Large intestine (tissue), 3 donors: ENCODE data around the gene CRACR2B. TPM values are rescaled to one million over a fixed set of nuclear protein-coding genes. Genes with fewer than 3 reads are reported as not detected.

Experiments used
- DNase-seq, 2 donors: peaks; one replicate each; pipeline versions ENCODE4 v3.0.0 to v3.0.0-alpha.2; 2013
- H3K27ac ChIP-seq: one replicate; pipeline ENCODE4 v1.5.1; 2013; ENCODE audit warnings: low read length
- H3K27me3 ChIP-seq: 2 replicates; pipeline ENCODE4 v1.6.1; 2013; ENCODE audit warnings: low read length; ENCODE audit not compliant: control insufficient read depth, insufficient read depth
- H3K36me3 ChIP-seq: 2 replicates; pipeline ENCODE4 v1.6.1; 2013; ENCODE audit warnings: low read length; ENCODE audit not compliant: control insufficient read depth, insufficient read depth
- H3K4me1 ChIP-seq: one replicate; pipeline ENCODE4 v1.6.1; 2013; ENCODE audit warnings: low read length; ENCODE audit not compliant: control insufficient read depth, insufficient read depth
- H3K4me3 ChIP-seq: one replicate; pipeline ENCODE4 v1.5.1; 2013; ENCODE audit warnings: low read length
- H3K9me3 ChIP-seq: one replicate; pipeline ENCODE4 v1.6.1; 2013; ENCODE audit warnings: mild to moderate bottlenecking, low read depth, low read length, moderate library complexity; ENCODE audit not compliant: control insufficient read depth
- WGBS: methylation state at CpG from one replicate; pipeline ENCODE4 v1.1.5; 2013; ENCODE audit warnings: low lambda C conversion rate; ENCODE audit not compliant: insufficient coverage; 5-methylcytosine and 5-hydroxymethylcytosine counted together
- polyA plus RNA-seq: library from polyadenylated mRNA; unstranded; fragments of 120-200 nt; gene quantifications from one replicate; pipeline ENCODE4 v1.2.1, GENCODE V29; 2013

The CRACR2B gene
- polyA plus RNA-seq, 1 donor: 34.4 TPM

DNA sequence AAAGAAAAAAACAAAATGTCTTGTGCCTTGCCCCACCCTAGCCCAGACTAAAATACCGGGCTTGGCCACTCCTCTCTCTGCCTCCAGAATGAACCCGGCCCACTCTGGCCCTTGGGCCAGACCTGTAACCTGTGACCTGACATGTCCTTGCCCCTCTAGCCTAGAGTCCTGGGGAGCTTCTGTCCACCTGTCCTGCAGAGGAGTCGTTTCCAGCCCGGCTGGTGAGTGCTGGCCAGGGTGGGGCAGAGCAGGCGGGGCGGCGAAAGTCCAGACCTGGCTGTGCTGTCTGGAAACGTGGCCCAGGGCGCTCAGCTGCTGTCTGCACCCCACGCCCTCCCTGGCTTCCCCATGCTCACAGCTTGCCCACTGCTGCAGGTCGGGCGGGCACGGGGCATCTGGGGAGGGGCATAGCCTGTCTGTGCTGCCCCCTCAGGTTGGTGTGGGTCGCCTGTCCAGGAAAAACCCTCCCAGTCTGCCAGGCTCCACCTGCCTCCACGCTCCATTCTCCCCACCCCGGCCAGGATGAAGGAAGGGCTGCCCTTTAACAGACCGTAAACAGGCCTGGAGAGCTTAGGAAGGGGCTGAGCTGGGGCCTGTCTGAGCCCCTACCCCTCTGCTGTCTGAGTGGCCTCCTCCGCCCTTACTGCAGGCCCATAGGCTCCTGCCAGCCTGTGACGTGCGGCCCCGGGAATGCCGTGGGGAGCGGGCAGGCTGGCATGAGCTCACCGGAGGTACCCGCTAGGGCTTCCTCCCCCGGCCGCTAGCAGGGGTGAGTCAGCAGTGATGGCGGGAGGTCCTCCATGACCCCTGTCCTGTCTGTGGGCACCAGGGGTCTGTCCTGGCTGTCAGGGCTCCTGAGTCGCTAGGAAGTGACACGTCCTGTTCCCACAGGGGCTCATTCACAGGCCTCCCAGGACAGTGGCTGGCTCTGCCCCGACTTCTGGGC, 6.9 kb downstream of the CRACR2B start:
- H3K4me1 ChIP-seq: peaks cover 69% of the 10 kb centered on the region
- DNase-seq: peak; percentile 79 to 87
- no CpG with 5 or more reads among the region's 31 CpGs for WGBS

DNA sequence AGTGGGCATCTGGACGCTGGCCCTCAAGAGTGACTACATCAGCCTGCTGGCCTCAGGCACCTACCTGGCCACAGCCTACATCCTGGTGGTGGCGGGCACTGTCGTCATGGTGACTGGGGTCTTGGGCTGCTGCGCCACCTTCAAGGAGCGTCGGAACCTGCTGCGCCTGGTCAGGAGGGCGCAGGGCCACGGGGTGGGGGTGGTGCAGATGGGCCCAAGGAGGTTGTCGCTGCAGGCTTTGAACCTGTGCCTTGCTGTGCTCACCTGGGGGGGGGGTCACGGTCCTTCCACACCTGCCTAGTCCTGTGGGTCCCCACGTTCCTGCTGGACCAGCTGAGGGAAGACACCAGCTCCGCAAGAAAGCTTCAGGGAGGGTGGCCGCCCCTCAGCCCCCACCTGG, 8.6 kb downstream of the CRACR2B start:
- H3K27ac ChIP-seq: no peak overlapping the region
- H3K9me3 ChIP-seq: no peaks in the 10 kb centered on the region
- H3K4me1 ChIP-seq: peaks cover 61% of the 10 kb centered on the region
- peaks cover 10% of the 10 kb centered on the region for H3K27me3 ChIP-seq
- WGBS: no CpG with 5 or more reads among the region's 14 CpGs
- H3K36me3 ChIP-seq: peaks cover 56% of the 10 kb centered on the region
- H3K4me3 ChIP-seq: no peak overlapping the region
- no peak for DNase-seq

More for the DNA sequence above, 6.9 kb downstream of the CRACR2B start:
- peaks cover 41% of the 10 kb centered on the region for H3K36me3 ChIP-seq
- no peaks in the 10 kb centered on the region for H3K9me3 ChIP-seq
- peaks cover 27% of the 10 kb centered on the region for H3K27me3 ChIP-seq
- peak overlapping the region; percentile 85 for H3K4me3 ChIP-seq
- peak overlapping the region; percentile 89 for H3K27ac ChIP-seq

DNA sequence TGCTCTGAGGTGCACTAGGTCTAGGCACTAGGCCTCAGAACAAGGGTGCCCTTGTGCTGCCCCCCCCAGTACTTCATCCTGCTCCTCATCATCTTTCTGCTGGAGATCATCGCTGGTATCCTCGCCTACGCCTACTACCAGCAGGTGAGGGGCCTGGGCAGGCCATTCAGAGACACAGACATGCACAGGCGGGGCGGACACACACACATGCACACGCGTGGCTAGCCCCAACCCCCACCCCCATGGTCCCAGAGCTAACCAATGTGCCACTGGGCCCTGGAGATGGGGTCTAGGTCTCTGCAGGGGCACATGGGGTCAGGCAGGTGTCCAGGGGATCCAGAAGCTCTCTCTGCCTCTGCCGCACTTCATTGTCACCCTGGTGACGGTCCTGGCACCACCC, 9.0 kb downstream of the CRACR2B start:
- H3K27me3 ChIP-seq: peaks cover 6% of the 10 kb centered on the region
- H3K9me3 ChIP-seq: no peaks in the 10 kb centered on the region
- H3K27ac ChIP-seq: no peak overlapping the region
- peaks cover 56% of the 10 kb centered on the region for H3K36me3 ChIP-seq
- no peak for DNase-seq
- no CpG with 5 or more reads among the region's 9 CpGs for WGBS
- no peak overlapping the region for H3K4me3 ChIP-seq
- peaks cover 60% of the 10 kb centered on the region for H3K4me1 ChIP-seq

DNA sequence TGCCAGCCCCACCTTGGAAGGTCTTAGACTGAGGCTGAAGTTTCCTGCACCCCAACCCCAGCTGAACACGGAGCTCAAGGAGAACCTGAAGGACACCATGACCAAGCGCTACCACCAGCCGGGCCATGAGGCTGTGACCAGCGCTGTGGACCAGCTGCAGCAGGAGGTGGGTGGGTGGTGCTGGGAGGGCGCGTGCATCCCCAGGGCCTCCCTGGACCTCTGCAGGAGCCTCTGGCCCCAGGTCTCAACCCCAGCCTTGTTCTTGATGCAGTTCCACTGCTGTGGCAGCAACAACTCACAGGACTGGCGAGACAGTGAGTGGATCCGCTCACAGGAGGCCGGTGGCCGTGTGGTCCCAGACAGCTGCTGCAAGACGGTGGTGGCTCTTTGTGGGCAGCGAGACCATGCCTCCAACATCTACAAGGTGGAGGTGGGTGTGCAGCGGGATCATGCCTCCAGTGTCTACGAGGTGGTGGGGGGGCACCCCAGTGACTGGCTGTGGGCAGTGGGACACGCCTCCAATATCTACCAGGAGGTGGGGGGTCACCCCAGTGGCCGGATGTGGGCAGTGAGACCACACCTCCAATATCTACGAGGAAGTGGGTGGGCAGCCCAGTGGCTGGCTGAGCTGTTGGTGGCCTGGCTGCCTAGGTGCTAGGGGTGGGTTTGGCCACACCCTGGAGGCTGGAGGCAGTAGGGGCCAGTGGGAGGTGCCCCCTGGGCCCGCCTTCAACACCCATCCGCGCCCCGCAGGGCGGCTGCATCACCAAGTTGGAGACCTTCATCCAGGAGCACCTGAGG, 9.7 kb downstream of the CRACR2B start:
- Histone ChIP-seq H3K4me1 (peaks cover 53% of the 10 kb centered on the region), H3K36me3 (peaks cover 56% of the 10 kb centered on the region), H3K27me3 (no peaks in the 10 kb centered on the region), H3K9me3 (no peaks in the 10 kb centered on the region), H3K27ac (no peak overlapping the region), H3K4me3 (no peak overlapping the region)
- no CpG with 5 or more reads among the region's 22 CpGs for WGBS
- no peak for DNase-seq

DNA sequence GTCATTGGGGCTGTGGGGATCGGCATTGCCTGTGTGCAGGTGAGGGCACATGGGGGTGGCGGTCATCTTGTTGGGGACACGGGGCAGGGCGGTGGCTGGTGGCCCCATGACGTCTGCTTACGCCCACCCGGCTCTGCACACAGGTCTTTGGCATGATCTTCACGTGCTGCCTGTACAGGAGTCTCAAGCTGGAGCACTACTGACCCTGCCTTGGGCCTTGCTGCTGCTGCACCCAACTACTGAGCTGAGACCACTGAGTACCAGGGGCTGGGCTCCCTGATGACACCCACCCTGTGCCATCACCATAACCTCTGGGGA, 10.2 kb downstream of the CRACR2B start:
- peak overlapping the region; percentile 13 for H3K27ac ChIP-seq
- no CpG with 5 or more reads among the region's 8 CpGs for WGBS
- DNase-seq: no peak
- H3K4me1 ChIP-seq: peaks cover 51% of the 10 kb centered on the region
- no peaks in the 10 kb centered on the region for H3K9me3 ChIP-seq
- H3K4me3 ChIP-seq: no peak overlapping the region
- no peaks in the 10 kb centered on the region for H3K27me3 ChIP-seq
- peaks cover 56% of the 10 kb centered on the region for H3K36me3 ChIP-seq

DNA sequence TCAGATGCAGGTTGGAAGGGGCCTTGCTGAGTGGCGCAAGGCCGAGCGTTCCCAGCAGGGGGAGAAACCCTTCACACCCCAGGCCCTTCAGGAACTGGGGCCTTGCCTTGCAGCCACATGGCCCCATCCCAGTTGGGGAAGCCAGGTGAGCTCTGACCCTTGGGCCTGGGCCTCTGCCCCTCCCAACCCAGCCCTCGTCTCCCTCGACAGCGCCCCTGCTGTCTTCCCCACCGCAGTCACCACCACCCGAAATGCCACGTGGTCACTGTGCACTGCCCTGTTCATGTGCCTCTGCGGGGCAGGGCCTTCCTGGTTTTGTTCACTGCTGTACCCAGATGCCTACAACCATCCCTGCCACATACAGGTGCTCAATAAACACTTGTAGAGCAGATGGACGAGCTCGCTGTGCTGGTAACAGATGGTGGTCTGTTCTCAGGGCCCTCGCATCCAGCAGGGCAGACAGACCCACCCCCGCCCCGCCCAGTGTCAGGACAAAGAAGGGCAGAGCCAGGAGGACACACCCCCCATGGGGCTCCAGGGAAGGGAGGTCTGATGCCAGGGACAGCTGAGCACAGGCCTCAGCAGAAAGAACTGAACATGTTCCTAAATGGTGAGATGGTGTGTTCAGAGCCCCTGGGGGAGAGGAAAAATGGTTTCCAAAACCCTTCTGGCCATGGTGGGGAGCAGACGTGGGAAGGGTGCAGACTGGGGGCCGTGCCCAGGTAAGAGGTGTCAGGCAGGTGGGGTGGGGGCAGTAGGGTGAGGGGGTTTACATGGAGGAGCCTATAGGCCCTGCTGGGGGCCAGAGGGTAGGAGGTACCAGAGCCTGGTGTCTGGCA, 10.9 kb downstream of the CRACR2B start:
- Histone ChIP-seq H3K36me3 (peaks cover 56% of the 10 kb centered on the region), H3K4me3 (no peak overlapping the region), H3K9me3 (peaks cover 3% of the 10 kb centered on the region), H3K27ac (peak overlapping the region; percentile 61), H3K4me1 (peaks cover 56% of the 10 kb centered on the region), H3K27me3 (peaks cover 7% of the 10 kb centered on the region)
- peak; percentile 68 to 82 for DNase-seq
- WGBS: no CpG with 5 or more reads among the region's 17 CpGs

DNA sequence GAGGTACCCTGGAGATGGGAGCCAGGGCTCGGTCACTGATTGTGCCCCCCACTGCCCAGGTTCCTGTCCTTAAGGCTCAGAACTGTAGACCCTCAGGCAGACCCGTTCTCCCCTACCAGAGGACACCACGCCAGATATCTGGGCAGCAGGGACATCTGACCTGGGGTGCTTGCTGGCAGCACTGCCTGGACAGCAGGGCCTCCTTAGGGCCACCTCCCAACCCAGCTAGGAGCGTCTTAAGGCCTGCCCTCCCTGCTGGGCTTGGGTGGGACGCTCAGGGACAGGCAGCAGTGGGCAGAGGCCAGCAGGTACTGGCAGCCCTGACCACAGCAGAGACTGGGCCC, 11.5 kb downstream of the CRACR2B start:
- H3K27ac ChIP-seq: peak overlapping the region; percentile 61
- peaks cover 56% of the 10 kb centered on the region for H3K36me3 ChIP-seq
- peaks cover 60% of the 10 kb centered on the region for H3K4me1 ChIP-seq
- H3K9me3 ChIP-seq: peaks cover 3% of the 10 kb centered on the region
- peaks cover 13% of the 10 kb centered on the region for H3K27me3 ChIP-seq
- H3K4me3 ChIP-seq: no peak overlapping the region
- WGBS: no CpG with 5 or more reads among the region's 5 CpGs
- DNase-seq: no peak

DNA sequence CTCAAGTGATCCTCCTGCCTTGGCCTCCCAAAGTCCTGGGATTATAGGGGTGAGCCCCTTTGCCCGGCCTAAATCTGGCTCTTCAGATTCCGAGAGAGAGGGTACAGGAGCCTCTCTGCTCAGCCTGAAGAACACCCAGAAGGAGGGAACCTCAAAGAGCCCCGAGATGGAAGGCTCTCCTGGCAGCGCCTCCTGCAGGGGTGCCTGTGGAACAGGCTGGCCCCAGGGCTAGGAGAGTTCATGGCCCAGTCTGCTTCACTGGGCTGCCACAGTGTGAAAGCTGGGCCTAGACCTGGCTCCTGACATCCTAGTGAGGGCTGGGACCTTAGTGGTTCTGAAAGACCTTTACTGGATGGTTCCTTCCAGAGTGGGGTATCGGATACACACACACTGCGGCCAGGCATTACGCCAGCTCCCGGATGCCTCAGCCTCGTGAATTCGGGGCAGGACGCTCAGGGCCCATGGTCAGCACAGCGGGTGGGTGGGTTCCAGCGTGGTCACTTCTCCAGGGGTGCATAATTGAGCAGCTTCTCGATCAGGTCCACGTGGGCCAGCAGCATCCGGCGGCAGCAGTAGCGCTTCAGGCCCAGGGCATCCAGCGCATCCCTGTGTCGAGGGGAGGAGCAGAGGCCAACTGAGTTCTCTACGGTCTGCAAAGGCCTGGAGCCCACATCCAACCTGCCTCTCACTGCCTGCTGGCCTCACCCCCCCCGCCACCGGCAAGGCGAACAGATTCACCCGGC, 12.3 kb downstream of the CRACR2B start:
- H3K4me3 ChIP-seq: no peak overlapping the region
- peaks cover 59% of the 10 kb centered on the region for H3K4me1 ChIP-seq
- peaks cover 20% of the 10 kb centered on the region for H3K27me3 ChIP-seq
- no peak overlapping the region for H3K27ac ChIP-seq
- no peak for DNase-seq
- WGBS: no CpG with 5 or more reads among the region's 25 CpGs
- peaks cover 53% of the 10 kb centered on the region for H3K36me3 ChIP-seq
- peaks cover 3% of the 10 kb centered on the region for H3K9me3 ChIP-seq

DNA sequence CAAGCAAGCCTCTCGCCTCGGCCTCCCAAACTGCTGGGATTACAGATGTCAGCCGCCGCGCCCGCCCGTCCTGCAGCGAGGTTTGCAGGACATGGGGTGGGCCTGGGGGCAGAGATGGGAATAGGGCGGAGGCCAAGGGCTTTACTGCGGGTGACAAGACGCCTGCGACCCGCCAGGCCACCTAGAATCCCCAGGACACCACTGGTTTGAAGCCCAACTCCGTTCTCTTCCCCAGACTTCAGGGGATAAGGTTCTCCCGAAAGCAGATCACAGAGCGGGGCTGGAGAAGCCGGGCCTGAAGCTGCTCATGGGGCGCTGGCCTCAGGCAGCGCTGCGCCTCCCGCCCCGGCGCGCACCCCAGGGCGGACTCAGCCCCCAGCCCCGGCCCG, 14.3 kb downstream of the CRACR2B start:
- Histone ChIP-seq H3K27ac (no peak overlapping the region), H3K4me3 (peak overlapping the region; percentile 96), H3K36me3 (peaks cover 40% of the 10 kb centered on the region), H3K27me3 (peaks cover 32% of the 10 kb centered on the region), H3K9me3 (peaks cover 3% of the 10 kb centered on the region), H3K4me1 (peaks cover 48% of the 10 kb centered on the region)
- no peak for DNase-seq
- no CpG with 5 or more reads among the region's 27 CpGs for WGBS
